ENCODE results near the gene GTPBP10. TPM values are rescaled to one million over a fixed set of nuclear protein-coding genes. Genes with fewer than 3 reads are reported as not detected.
"Not testable (repeated sequence)": the region's sequence is repeated elsewhere in the genome, so short reads cannot be mapped to it uniquely, and the experiment has no call there.

GTPBP10 gene
- total RNA-seq, 1 donor from 2014 or later: 36.2 TPM

DNA sequence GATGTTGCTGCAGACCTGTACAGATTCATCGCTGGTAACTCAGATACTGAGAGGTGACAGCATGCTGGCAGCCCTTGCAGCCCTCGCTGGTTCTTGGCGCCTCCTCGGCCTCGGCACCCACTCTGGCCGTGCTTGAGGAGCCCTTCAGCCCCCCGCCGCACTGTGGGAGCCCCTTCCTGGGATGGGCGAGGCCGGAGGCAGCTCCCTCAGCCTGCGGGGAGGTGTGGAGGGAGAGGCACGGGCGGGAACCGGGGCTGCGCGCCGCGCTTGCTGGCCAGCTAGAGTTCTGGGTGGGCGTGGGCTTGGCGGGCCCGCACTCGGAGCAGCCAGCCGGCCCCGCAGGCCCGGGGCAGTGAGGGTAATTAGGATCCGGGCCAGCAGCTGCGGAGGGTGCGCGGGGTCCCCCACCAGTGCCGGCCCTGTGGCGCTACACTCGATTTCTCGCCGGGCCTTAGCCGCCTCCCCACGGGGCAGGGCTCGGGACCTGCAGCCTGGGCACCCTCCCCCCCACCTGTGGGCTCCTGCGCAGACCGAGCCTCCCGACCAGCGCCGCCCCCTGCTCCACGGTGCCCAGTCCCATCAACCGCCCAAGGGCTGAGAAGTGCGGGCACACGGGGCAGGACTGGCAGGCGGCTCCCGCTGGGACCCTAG is 12.2 kb upstream of the GTPBP10 start:
- H3K27me3 Mint-ChIP-seq (ENCODE audit: insufficient read depth): peaks cover 6% of the 10 kb centered on the region
- H3K4me1 Mint-ChIP-seq (ENCODE audit: low read depth): no peaks in the 10 kb centered on the region
- DNase-seq (ENCODE audit: low spot score): no peak
- H3K27ac Mint-ChIP-seq: no peak overlapping the region
- no peaks in the 10 kb centered on the region for H3K36me3 Mint-ChIP-seq (ENCODE audit: low read depth)
- no peak overlapping the region for H3K4me3 Mint-ChIP-seq
- H3K9me3 Mint-ChIP-seq: no peaks in the 10 kb centered on the region
- intact Hi-C loops (cut with micrococcal nuclease): no loop called here

DNA sequence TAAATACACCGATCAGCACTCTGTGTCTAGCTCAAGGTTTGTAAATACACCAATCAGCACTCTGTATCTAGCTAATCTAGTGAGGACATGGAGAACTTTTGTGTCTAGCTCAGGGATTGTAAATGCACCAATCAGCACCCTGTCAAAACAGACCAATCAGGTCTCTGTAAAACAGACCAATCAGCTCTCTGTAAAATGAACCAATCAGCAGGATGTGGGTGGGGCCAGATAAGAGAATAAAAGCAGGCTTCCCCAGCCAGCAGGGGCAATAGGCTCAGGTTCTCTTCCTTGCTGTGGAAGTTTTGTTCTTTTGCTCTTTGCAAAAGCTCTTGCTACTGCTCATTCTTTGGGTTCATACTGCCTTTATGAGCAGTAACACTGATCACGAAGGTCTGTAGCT is 11.6 kb upstream of the GTPBP10 start:
- H3K27me3 Mint-ChIP-seq (ENCODE audit: insufficient read depth); H3K4me1 Mint-ChIP-seq (ENCODE audit: low read depth); H3K36me3 Mint-ChIP-seq (ENCODE audit: low read depth); intact Hi-C loops (cut with micrococcal nuclease); H3K9me3 Mint-ChIP-seq; H3K27ac Mint-ChIP-seq; DNase-seq (ENCODE audit: low spot score); H3K4me3 Mint-ChIP-seq: not testable (repeated sequence)

DNA sequence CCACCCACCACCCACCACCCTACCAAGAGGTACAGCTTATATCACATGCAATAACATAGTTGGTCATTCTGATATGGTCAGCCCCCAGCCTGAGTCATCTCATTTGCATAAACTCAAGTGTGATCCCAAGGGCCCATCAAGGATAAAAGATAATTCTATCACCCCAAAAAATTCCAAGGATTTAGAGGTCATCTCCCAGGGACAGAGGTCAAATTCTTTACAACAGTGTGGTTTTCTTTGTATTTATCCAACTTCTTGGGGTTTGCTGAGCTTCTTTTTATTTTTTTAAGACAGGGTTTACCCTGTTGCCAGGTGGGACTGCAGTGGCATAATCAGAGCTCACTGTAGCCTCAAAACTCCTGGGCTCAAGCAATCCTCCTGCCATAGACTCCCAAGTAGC is 9.4 kb upstream of the GTPBP10 start:
- intact Hi-C loops (cut with micrococcal nuclease): no loop called here
- H3K4me3 Mint-ChIP-seq: no peak overlapping the region

DNA sequence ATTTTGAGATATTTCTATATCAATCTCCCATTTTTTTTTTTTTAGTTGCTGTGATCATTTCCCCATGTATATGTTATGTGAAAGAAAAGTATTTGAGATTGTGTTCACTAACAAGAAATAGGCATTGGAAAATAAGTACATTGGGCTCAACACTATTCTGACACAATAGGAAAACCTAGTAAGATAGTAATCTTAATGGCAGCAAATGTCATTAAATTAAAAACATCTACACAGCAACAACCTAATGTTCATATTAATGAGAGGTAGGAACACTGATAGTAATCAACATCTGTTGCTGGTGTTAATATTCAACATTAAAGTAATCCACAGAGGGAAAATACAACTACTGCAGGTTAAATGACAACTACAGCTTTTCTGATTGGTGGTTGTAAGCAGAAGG is 1.5 kb upstream of the GTPBP10 start:
- no peaks in the 10 kb centered on the region for H3K27me3 Mint-ChIP-seq (ENCODE audit: insufficient read depth)
- H3K4me1 Mint-ChIP-seq (ENCODE audit: low read depth): peaks cover 38% of the 10 kb centered on the region
- peak overlapping the region; percentile 91 for H3K4me3 Mint-ChIP-seq
- intact Hi-C loops (cut with micrococcal nuclease): loop anchor here (5.0 kb wide), 3 partner anchors 42 to 1902 kb away; partner anchors contain the start of genes ANKIB1 and KRIT1
- no peaks in the 10 kb centered on the region for H3K9me3 Mint-ChIP-seq
- H3K27ac Mint-ChIP-seq: peak overlapping the region; percentile 97
- DNase-seq (ENCODE audit: low spot score): no peak
- H3K36me3 Mint-ChIP-seq (ENCODE audit: low read depth): peaks cover 15% of the 10 kb centered on the region

More for the DNA sequence above, 9.4 kb upstream of the GTPBP10 start:
- Mint-ChIP-seq H3K4me1 (ENCODE audit: low read depth) (no peaks in the 10 kb centered on the region), H3K36me3 (ENCODE audit: low read depth) (no peaks in the 10 kb centered on the region), H3K27ac (no peak overlapping the region), H3K9me3 (no peaks in the 10 kb centered on the region), H3K27me3 (ENCODE audit: insufficient read depth) (peaks cover 2% of the 10 kb centered on the region)
- DNase-seq (ENCODE audit: low spot score): no peak

DNA sequence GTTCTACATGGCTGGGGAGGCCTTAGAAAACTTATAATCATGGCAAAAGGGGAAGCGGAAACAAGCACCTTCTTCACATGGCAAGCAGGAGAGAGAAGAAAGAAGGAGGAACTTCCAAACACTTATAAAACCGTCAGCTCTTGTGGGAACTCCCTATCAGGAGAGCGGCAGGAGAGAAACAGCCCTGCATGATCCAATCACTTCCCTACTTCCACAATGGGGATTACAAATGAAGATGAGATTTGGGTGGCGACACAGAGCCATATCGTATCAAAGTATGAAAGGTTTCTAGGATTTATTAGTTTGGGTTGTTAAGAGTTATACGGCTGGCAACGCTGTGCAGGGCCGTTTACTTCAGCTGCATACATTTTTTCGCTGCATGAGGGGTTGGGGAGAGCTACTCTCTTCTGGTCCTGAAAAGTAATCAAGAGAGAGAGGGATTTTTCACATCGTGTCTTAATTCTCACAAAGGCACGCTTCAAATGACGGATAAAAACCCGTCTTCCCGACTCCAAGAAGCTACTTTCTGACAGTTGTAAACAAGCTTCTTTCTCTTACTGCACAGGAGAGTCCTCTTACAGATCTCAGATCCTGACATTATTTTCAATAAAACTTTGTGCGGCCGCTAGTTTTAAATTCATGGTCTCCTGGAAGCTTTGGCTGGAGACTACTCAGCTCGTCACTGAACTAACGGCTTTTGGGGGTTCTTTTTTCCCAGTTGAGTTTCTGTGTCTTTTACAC is 751 bp upstream of the GTPBP10 start:
- peak overlapping the region; percentile 91 for H3K4me3 Mint-ChIP-seq
- intact Hi-C loops (cut with micrococcal nuclease): loop anchor here (1.0 to 5.0 kb wide), 8 partner anchors 42 to 1902 kb away; partner anchors contain the start of genes ANKIB1, CFAP69, CLDN12 and KRIT1
- H3K9me3 Mint-ChIP-seq: no peaks in the 10 kb centered on the region
- peaks cover 21% of the 10 kb centered on the region for H3K36me3 Mint-ChIP-seq (ENCODE audit: low read depth)
- H3K4me1 Mint-ChIP-seq (ENCODE audit: low read depth): peaks cover 38% of the 10 kb centered on the region
- peak overlapping the region; percentile 97 for H3K27ac Mint-ChIP-seq
- no peaks in the 10 kb centered on the region for H3K27me3 Mint-ChIP-seq (ENCODE audit: insufficient read depth)
- DNase-seq (ENCODE audit: low spot score): no peak

DNA sequence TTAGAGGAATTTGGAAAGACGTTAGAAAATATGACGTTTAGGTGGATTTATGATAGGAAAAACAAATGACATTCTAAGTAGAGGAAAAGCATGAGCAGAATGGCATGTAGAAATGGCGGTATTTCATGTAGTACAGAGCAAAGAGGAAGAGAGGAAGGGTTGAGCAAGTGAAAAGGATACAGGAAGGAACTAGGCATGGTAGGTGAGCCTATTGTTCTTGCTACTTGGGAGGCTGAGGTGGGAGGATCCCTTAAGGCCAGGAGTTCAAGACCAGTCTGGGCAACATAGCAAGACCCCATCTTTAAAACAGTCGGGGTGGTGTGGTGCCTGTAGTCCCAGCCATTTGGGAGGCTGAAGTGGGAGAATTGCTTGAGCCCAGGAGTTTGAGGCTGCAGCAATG is 1.2 kb downstream of the GTPBP10 start:
- peaks cover 38% of the 10 kb centered on the region for H3K4me1 Mint-ChIP-seq (ENCODE audit: low read depth)
- peaks cover 29% of the 10 kb centered on the region for H3K36me3 Mint-ChIP-seq (ENCODE audit: low read depth)
- H3K4me3 Mint-ChIP-seq: peak overlapping the region; percentile 91
- intact Hi-C loops (cut with micrococcal nuclease): loop anchor here (2.0 to 5.0 kb wide), 5 partner anchors 40 to 1900 kb away; partner anchors contain the start of genes ANKIB1, KRIT1 and STEAP1
- no peaks in the 10 kb centered on the region for H3K9me3 Mint-ChIP-seq
- no peaks in the 10 kb centered on the region for H3K27me3 Mint-ChIP-seq (ENCODE audit: insufficient read depth)
- no peak for DNase-seq (ENCODE audit: low spot score)
- peak overlapping the region; percentile 69 for H3K27ac Mint-ChIP-seq

DNA sequence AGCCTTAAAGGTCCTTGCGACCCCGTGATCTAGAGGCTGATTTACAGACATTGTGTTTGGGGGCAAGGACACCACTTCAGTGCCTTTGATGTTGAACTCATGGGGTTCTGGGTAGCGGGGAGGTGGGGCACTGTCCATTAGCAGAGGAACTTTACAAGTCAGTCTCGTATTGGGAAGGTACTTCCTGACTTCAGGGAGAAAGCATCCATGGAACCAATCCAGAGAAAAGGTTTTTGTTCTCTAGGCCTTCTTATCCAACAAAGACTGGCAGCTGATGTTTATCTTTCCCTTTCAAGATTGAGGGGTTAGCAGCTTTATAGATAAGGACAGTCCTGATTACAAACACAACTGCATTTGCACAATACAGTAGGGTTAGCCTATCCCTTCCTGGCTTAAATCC is 2.8 kb downstream of the GTPBP10 start:
- intact Hi-C loops (cut with micrococcal nuclease): loop anchor here (5.0 kb wide), 3 partner anchors 38 to 1898 kb away; partner anchors contain the start of genes ANKIB1 and KRIT1
- no peak for DNase-seq (ENCODE audit: low spot score)
- H3K4me3 Mint-ChIP-seq: no peak overlapping the region
- no peaks in the 10 kb centered on the region for H3K9me3 Mint-ChIP-seq
- H3K4me1 Mint-ChIP-seq (ENCODE audit: low read depth): peaks cover 38% of the 10 kb centered on the region
- H3K27me3 Mint-ChIP-seq (ENCODE audit: insufficient read depth): no peaks in the 10 kb centered on the region
- peaks cover 35% of the 10 kb centered on the region for H3K36me3 Mint-ChIP-seq (ENCODE audit: low read depth)
- H3K27ac Mint-ChIP-seq: no peak overlapping the region

DNA sequence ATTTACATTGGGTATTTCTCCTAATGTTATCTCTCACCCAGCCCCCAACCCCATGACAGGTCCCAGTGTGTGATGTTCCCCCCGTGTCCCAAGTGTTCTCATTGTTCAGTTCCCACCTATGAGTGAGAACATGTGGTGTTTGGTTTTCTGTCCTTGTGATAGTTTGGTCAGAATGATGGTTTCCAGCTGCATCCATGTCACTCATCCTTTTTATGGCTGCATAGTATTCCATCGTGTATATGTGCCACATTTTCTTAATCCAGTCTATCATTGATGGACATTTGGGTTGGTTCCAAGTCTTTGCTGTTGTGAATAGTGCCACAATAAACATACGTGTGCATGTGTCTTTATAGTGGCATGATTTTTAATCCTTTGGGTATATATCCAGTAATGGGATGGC is 3.5 kb downstream of the GTPBP10 start:
- H3K9me3 Mint-ChIP-seq; H3K27me3 Mint-ChIP-seq (ENCODE audit: insufficient read depth); DNase-seq (ENCODE audit: low spot score); H3K4me3 Mint-ChIP-seq; intact Hi-C loops (cut with micrococcal nuclease); H3K27ac Mint-ChIP-seq: not testable (repeated sequence)
- peaks cover 38% of the 10 kb centered on the region for H3K36me3 Mint-ChIP-seq (ENCODE audit: low read depth)
- peaks cover 34% of the 10 kb centered on the region for H3K4me1 Mint-ChIP-seq (ENCODE audit: low read depth)

DNA sequence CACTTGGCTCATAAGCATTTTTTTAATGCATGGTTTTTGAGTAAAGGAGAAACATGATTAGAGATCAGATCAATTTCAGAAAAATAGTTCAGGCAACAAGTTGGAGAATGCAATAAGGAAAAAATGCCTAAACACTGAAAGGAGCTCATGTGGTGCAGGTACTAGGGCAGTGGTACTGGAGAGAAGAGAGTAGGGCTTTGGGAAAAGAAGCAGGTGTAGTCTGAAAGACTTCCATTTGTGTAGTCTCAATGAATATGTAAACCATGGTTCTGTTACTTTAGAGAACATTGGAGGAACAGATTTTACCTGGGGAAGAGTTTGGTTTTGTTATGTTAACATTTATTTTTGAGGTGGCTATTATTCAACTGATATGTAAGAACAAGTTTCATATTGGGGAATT is 5.5 kb downstream of the GTPBP10 start:
- H3K36me3 Mint-ChIP-seq (ENCODE audit: low read depth): peaks cover 50% of the 10 kb centered on the region
- no peaks in the 10 kb centered on the region for H3K27me3 Mint-ChIP-seq (ENCODE audit: insufficient read depth)
- H3K4me1 Mint-ChIP-seq (ENCODE audit: low read depth): peaks cover 18% of the 10 kb centered on the region
- H3K27ac Mint-ChIP-seq: no peak overlapping the region
- intact Hi-C loops (cut with micrococcal nuclease): no loop called here
- no peak for DNase-seq (ENCODE audit: low spot score)
- peaks cover 9% of the 10 kb centered on the region for H3K9me3 Mint-ChIP-seq
- H3K4me3 Mint-ChIP-seq: no peak overlapping the region

DNA sequence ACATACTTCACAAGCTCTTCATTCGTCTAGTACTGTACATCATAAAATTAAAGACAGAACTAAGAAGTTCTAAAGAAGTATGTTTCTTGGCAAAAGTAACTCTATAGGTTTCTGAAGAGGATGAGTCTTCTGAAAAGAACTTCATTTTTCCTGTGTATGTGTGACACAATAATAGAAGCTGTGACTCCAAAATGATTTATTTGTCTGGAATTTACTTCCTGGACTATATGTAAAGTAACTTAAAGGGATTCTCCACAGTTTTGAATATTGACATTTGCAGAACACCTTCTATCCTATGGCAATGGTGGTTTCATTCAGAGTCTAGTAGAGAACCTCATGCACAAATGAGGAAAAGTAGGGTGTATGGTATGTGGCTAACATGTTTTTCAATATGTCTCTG is 36.9 kb downstream of the GTPBP10 start:
- no peaks in the 10 kb centered on the region for H3K27me3 Mint-ChIP-seq (ENCODE audit: insufficient read depth)

DNA sequence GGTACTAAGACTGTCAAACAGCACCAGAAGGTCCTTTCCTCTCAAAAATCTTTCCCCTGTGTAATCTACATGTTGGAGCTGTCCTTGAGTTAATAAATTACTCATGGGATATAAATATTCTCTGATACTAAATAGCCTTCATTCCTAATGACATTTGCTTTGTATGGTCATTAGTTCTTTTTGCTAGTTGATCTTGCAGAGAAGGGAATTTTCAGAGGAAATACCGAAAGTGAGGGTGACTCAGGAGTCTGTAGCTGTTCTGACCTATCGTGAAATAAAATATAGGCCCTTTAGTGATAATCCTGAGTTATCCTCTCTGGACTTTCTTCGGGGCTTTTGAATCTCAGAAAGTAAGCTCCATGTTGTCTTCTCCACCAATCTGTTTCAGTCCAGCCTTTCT is 37.3 kb downstream of the GTPBP10 start:
- Mint-ChIP-seq H3K36me3 (ENCODE audit: low read depth) (peaks cover 46% of the 10 kb centered on the region), H3K4me3 (no peak overlapping the region), H3K27me3 (ENCODE audit: insufficient read depth) (no peaks in the 10 kb centered on the region), H3K9me3 (no peaks in the 10 kb centered on the region), H3K27ac (no peak overlapping the region), H3K4me1 (ENCODE audit: low read depth) (no peaks in the 10 kb centered on the region)
- intact Hi-C loops (cut with micrococcal nuclease): no loop called here
- DNase-seq (ENCODE audit: low spot score): no peak

More for the DNA sequence above, 36.9 kb downstream of the GTPBP10 start:
- intact Hi-C loops (cut with micrococcal nuclease): no loop called here
- Mint-ChIP-seq H3K4me1 (ENCODE audit: low read depth) (no peaks in the 10 kb centered on the region), H3K4me3 (no peak overlapping the region), H3K27ac (no peak overlapping the region), H3K36me3 (ENCODE audit: low read depth) (peaks cover 48% of the 10 kb centered on the region), H3K9me3 (no peaks in the 10 kb centered on the region)
- no peak for DNase-seq (ENCODE audit: low spot score)

DNA sequence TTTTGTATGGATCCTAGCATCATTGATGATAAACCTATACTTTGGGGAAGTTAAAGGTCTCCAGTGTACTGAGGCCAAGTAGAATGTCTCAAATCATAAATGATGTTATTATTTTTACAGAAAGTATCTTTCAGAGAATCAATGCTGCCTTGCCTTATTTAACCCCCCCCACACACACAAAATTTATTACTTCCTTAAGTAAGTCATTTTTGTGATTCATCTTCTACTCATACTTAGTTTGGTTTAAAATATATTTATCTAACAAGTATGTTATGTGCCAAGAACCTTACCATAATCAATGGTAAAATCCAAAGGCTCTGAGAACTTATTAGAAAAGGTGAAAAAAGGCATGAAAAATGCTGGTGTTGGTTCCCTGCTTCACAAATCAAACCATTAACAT is 37.9 kb downstream of the GTPBP10 start:
- Mint-ChIP-seq H3K4me3 (no peak overlapping the region), H3K4me1 (ENCODE audit: low read depth) (no peaks in the 10 kb centered on the region), H3K27me3 (ENCODE audit: insufficient read depth) (no peaks in the 10 kb centered on the region), H3K36me3 (ENCODE audit: low read depth) (peaks cover 41% of the 10 kb centered on the region), H3K9me3 (no peaks in the 10 kb centered on the region), H3K27ac (no peak overlapping the region)
- no peak for DNase-seq (ENCODE audit: low spot score)
- intact Hi-C loops (cut with micrococcal nuclease): no loop called here
